Common myeloid progenitor, CD34-positive (primary cell): ENCODE measurements around the gene GFAP.

ENCODE experiments used
- CTCF ChIA-PET: fragments of 350-600 bp; sonication (Branson Sonifier 250); formaldehyde crosslinking; loops from one replicate; lab custom pipeline; 2021; ENCODE audit warnings: antibody characterized with exemption; lab: Charles Lee
- POLR2A ChIA-PET: fragments of 350-600 bp; sonication (Branson Sonifier 250); formaldehyde crosslinking; loops from one replicate; lab custom pipeline; 2021; ENCODE audit warnings: antibody characterized with exemption; lab: Charles Lee
- DNase-seq, 3 donors: peaks; one replicate each; pipeline versions ENCODE4 v3.0.0 to v3.0.0-alpha.2; 2013
- H3K27ac ChIP-seq, 2 experiments: 1 replicate in 1 of 2; 2 replicates in 1 of 2; pipeline ENCODE4 v1.7.0; 2013; ENCODE audit warnings: inconsistent platforms in 2 of 2, low read length in 2 of 2, mild to moderate bottlenecking in 2 of 2, low read depth in 1 of 2, moderate library complexity in 1 of 2; ENCODE audit not compliant: severe bottlenecking in 2 of 2, insufficient read depth in 1 of 2, poor library complexity in 1 of 2
- H3K27me3 ChIP-seq, 5 experiments: replicated peaks in 2 of 5; 1 replicate in 3 of 5; 2 replicates in 2 of 5; pipeline versions ENCODE4 v1.6.1 to v1.7.0; 2013; ENCODE audit warnings: low read length in 4 of 5, mild to moderate bottlenecking in 2 of 5, moderate library complexity in 2 of 5, inconsistent platforms in 1 of 5; ENCODE audit not compliant: insufficient read depth in 5 of 5, control insufficient read depth in 4 of 5
- H3K36me3 ChIP-seq, 4 experiments: 1 replicate in 2 of 4; 2 replicates in 2 of 4; pipeline versions ENCODE4 v1.6.1 to v1.7.0; 2013; ENCODE audit warnings: low read length in 3 of 4, control low read depth in 1 of 4, mild to moderate bottlenecking in 1 of 4; ENCODE audit not compliant: control insufficient read depth in 4 of 4, insufficient read depth in 4 of 4
- H3K4me1 ChIP-seq, 4 experiments: 1 replicate in 3 of 4; 2 replicates in 1 of 4; pipeline versions ENCODE4 v1.6.1 to v1.7.1; 2013; ENCODE audit warnings: low read length in 3 of 4, mild to moderate bottlenecking in 3 of 4, control low read depth in 1 of 4, inconsistent platforms in 1 of 4, moderate library complexity in 1 of 4; ENCODE audit not compliant: control insufficient read depth in 4 of 4, insufficient read depth in 4 of 4; ENCODE audit errors: control extremely low read depth in 1 of 4
- H3K4me3 ChIP-seq, 7 experiments: 1 replicate in 4 of 7; 2 replicates in 3 of 7; pipeline versions ENCODE4 v1.5.1 to v1.7.0; 2013; ENCODE audit warnings: mild to moderate bottlenecking in 7 of 7, low read length in 6 of 7, moderate library complexity in 6 of 7, inconsistent platforms in 2 of 7, low read depth in 2 of 7, control low read depth in 1 of 7; ENCODE audit not compliant: insufficient read depth in 4 of 7, control insufficient read depth in 1 of 7; ENCODE audit errors: extremely low read depth in 1 of 7
- H3K9me3 ChIP-seq, 5 experiments: 1 replicate in 4 of 5; 2 replicates in 1 of 5; pipeline versions ENCODE4 v1.6.1 to v1.7.1; 2013; ENCODE audit warnings: low read length in 4 of 5, mild to moderate bottlenecking in 2 of 5, inconsistent platforms in 1 of 5, low read depth in 1 of 5, moderate library complexity in 1 of 5; ENCODE audit not compliant: control insufficient read depth in 4 of 5, insufficient read depth in 2 of 5; ENCODE audit errors: control extremely low read depth in 1 of 5
- WGBS: methylation state at CpG from one replicate; pipeline ENCODE4 v1.1.5; 2013; ENCODE audit not compliant: insufficient coverage; 5-methylcytosine and 5-hydroxymethylcytosine counted together

Gene GFAP

GRCh38 chr17:44889003-44889402 is 26.3 kb downstream of the GFAP start:
- CTCF ChIA-PET, result interaction anchor here (2.0 kb wide), 1 partner anchor 9 kb away, joined by 9 read pairs; no protein-coding TSS in a partner anchor
- 89% methylated on average over 7 of the region's 7 CpGs for WGBS
- Histone ChIP-seq H3K4me1 (peaks cover 14 to 32% (median 28%) of the 10 kb centered on the region in 4 experiments), H3K27me3 (no peaks in the 10 kb centered on the region), H3K27ac (no peak overlapping the region), H3K36me3 (peaks cover 10 to 52% (median 33%) of the 10 kb centered on the region in 4 experiments), H3K4me3 (peak overlapping the region in 2 of 7 experiments; percentile 10 to 59), H3K9me3 (no peaks in the 10 kb centered on the region)
- no peak for DNase-seq
- POLR2A ChIA-PET, result interaction anchor here (1.4 kb wide), 1 partner anchor 10 kb away, joined by 5 read pairs; no protein-coding TSS in a partner anchor

DNA sequence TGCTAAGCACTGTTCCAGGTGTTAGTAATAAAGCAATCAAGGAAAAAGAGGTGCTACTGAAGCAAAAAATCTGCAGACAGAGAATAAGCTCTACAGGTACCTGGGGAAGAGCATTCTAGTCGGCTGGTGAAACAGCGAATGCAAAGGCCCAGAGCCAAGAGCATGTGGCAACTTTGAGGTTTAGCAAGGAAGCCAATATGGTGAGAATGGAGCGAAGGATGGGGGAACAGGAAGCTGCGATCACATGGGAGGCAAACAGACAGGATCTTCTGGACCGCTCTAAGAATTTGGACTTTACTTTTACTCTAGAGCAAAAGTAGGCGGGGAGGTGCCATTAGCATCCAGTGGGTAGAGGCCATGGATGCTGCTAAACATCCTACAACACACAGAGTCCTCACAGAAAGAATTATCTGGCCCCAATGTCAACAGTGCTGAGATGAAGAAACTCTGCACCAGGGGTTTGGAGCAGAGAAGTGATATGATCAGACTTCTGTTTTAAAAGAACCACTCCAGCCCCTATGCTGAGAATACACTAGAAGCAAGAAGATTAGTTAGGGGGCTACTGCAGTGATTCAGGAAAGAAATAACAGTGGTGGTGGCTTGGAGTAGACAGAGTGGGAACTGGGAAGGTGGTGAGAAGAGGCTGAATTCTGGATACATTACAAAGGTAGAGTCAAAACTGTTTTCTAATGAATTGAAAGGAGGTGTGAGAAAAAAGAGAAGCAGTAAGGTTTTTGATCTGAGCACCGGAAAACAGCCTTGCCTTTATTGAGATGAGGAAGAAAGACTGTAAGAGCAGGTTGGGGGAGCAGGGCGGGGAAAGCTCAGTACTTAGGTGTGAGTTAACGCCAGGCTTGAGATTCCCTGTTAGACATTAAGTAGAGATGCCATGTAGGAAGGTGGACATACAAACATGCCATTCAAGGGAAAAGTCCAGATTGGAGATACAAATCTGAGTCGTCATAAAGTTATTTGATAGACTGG is 27.0 kb downstream of the GFAP start:
- ChIA-PET CTCF (interaction anchor here (2.0 kb wide), 1 partner anchor 10 kb away, joined by 9 read pairs; no protein-coding TSS in a partner anchor), POLR2A (interaction anchor here (1.4 kb wide), 1 partner anchor 11 kb away, joined by 5 read pairs; no protein-coding TSS in a partner anchor)
- peaks cover 13 to 54% (median 36%) of the 10 kb centered on the region in 4 experiments for H3K36me3 ChIP-seq
- peak in 2 of 3 donors; percentile 65 to 73 for DNase-seq
- H3K4me1 ChIP-seq, result peaks cover 14 to 32% (median 28%) of the 10 kb centered on the region in 4 experiments
- no peaks in the 10 kb centered on the region for H3K9me3 ChIP-seq
- no peaks in the 10 kb centered on the region for H3K27me3 ChIP-seq
- H3K4me3 ChIP-seq, result peak overlapping the region in 5 of 7 experiments; percentile 1 to 59 (median 20)
- peak overlapping the region in 1 of 2 experiments; percentile 17 for H3K27ac ChIP-seq
- WGBS, result 7% methylated on average over 8 of the region's 10 CpGs

DNA sequence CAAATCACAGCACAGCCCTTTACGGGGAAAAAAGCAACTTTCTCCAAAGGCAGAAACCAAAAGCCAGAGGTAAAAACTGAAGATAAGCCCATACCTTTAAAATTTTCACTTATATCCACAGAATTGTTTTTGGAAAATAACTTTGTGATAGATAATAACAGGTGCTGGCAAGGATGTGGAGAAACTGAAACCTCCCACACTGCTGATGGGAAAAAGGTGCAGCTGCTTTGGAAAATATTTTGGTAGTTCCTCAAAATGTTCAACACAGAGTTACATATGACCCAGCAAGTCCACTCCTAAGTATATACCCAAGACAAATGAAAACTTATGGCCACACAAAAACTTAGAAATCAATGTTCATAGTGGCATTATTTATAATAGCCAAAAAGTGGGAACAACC is 28.3 kb downstream of the GFAP start:
- no CpG with 5 or more reads among the region's 1 CpG for whole genome bisulfite sequencing
- H3K27ac ChIP-seq, result no peak overlapping the region
- ChIA-PET POLR2A (no interaction called here), CTCF (interaction anchor here (1.0 to 2.0 kb wide), 2 partner anchors 8 to 11 kb away, joined by 3 to 9 read pairs; no protein-coding TSS in a partner anchor)
- no peaks in the 10 kb centered on the region for H3K27me3 ChIP-seq
- H3K4me3 ChIP-seq, result no peak overlapping the region
- H3K9me3 ChIP-seq, result no peaks in the 10 kb centered on the region
- DNase-seq, result no peak
- peaks cover 14 to 32% (median 28%) of the 10 kb centered on the region in 4 experiments for H3K4me1 ChIP-seq
- peaks cover 15 to 56% (median 35%) of the 10 kb centered on the region in 4 experiments for H3K36me3 ChIP-seq

DNA sequence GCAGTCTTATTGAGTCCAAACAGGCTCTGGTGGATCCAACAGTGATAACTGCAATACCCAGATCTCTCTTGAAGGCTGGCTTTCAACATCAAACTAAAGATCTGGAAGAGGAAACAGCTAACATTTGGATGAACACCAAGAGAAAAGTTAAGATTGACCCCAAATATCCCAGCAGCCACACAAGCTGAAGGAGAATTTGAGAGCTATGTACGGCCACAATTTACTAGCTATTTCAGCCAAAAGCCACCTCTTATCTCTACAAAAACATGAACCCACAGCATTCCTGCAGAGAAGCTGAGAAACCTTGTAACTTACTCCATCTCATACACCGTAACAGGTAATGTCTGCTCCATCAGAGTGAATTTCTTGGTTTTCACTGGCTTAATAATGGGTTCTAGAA is 30.4 kb downstream of the GFAP start:
- Histone ChIP-seq H3K27ac (no peak overlapping the region), H3K36me3 (peaks cover 18 to 65% (median 42%) of the 10 kb centered on the region in 4 experiments), H3K9me3 (no peaks in the 10 kb centered on the region), H3K27me3 (no peaks in the 10 kb centered on the region), H3K4me1 (peaks cover 14 to 32% (median 28%) of the 10 kb centered on the region in 4 experiments), H3K4me3 (no peak overlapping the region)
- ChIA-PET CTCF (interaction anchor here (1.3 to 2.5 kb wide), 4 partner anchors 10 to 20 kb away, joined by 3 to 7 read pairs (median 5); no protein-coding TSS in a partner anchor), POLR2A (no interaction called here)
- WGBS, result 100% methylated on average over 1 of the region's 2 CpGs
- DNase-seq, result no peak

DNA sequence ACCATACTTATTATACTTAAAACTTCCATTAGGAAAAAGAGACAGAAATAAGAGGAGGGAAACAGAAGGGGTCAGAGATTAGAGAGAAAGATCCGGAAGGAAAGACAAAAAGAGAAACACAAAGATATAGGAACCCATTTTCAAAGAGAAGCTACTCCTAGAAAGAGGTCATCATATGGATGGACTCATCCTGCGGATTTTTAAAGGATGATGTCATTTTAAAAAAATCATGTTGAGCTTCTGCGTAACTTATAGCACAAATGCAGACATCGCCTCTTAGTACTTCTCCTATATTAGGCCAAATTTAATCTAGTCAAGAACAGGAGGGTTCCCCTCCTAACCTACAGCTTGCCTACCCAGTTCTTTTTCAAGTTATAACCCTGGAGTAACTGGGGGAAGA is 34.2 kb downstream of the GFAP start:
- Histone ChIP-seq H3K36me3 (peaks cover 24 to 88% (median 52%) of the 10 kb centered on the region in 4 experiments), H3K27me3 (no peaks in the 10 kb centered on the region), H3K4me3 (no peak overlapping the region), H3K27ac (no peak overlapping the region), H3K9me3 (no peaks in the 10 kb centered on the region), H3K4me1 (no peaks in the 10 kb centered on the region)
- CTCF ChIA-PET, result interaction anchor here (0.8 to 1.1 kb wide), 3 partner anchors 14 to 21 kb away, joined by 3 to 5 read pairs (median 3); no protein-coding TSS in a partner anchor
- 100% methylated on average over 2 of the region's 4 CpGs for WGBS
- no peak for DNase-seq
- POLR2A ChIA-PET, result no interaction called here

DNA sequence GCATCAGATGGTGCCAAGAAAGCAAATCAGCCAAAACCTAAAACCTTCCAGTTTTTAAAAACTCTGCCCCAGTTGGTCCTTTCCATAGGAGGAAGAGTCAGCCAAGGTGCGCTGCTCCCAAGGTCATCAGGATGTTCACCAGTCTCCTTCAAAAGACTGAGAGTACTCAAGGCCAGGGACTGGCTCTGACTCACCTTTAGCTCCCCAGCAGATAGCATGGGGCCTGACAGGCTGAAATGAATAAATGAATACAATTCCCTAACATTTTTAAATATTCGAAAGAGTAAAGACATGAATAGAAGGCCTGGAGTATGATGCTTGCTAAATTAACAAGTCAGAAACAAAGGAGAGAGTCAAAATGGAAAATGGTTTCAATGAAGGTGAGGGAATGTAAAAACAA is 35.2 kb downstream of the GFAP start:
- Histone ChIP-seq H3K27ac (no peak overlapping the region), H3K4me1 (no peaks in the 10 kb centered on the region), H3K9me3 (no peaks in the 10 kb centered on the region), H3K36me3 (peaks cover 26 to 89% (median 53%) of the 10 kb centered on the region in 4 experiments), H3K27me3 (no peaks in the 10 kb centered on the region), H3K4me3 (no peak overlapping the region)
- DNase-seq, result no peak
- POLR2A ChIA-PET, result no interaction called here
- 100% methylated on average over 2 of the region's 2 CpGs for WGBS
- CTCF ChIA-PET, result interaction anchor here (0.6 to 4.0 kb wide), 4 partner anchors 13 to 24 kb away, joined by 3 to 36 read pairs (median 6); no protein-coding TSS in a partner anchor
